ENCODE measurements around the gene ADM. TPM values are rescaled to one million over a fixed set of nuclear protein-coding genes. Genes with fewer than 3 reads are reported as not detected.

The ADM gene
- total and polyA plus RNA-seq, 2 donors (not counting 3 experiments of a cell fraction or from before 2014, with no cell fraction given) = 45.3 to 55.5 TPM

DNA sequence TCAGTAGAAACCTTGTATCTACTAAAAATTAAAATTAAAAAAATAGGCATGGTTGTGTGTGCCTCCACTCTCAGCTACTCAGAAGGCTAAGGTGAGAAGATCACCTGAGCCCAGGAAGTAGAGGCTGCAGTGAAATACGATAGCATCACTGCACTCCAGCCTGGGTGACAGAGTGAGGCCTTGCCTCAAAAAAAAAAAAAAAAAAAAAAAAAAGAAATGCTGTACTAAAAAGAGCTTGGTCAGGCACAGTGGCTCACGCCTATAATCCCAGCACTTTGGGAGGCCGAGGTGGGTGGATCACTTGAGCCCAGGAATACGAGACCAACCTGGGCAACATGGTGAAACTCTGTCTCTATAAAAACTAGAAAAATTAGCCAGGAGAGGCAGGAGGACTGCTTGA, 47.4 kb upstream of the ADM start:
- dilution Hi-C loops (cut with MboI; ENCODE audit: extremely low pct_ligation_motif_present, low sequenced_read_pairs) = no loop called here

More for the DNA sequence above, 47.4 kb upstream of the ADM start:
- FAIRE-seq (no peak), DNase-seq (ENCODE audit: low read depth, low spot score) (no peak)
- H3K4me3 ChIP-seq (replicated peaks in 1 of 3; ENCODE audit: insufficient read depth in 1 of 3, low read depth in 1 of 3, low read length in 3 of 3) = no peak overlapping the region
- no peak overlapping the region for H3K9ac ChIP-seq (replicated peaks; ENCODE audit: extremely low read depth, insufficient read depth, low read length)
- no peak for TF ChIP-seq FOS (IDR thresholded peaks at IDR 0.05; ENCODE audit: borderline replicate concordance, insufficient read depth, low read length)
- TF ChIP-seq POLR2A (IDR thresholded peaks at IDR 0.05; ENCODE audit: low read depth, low read length) = no peak
- TF ChIP-seq, protein P1, sequence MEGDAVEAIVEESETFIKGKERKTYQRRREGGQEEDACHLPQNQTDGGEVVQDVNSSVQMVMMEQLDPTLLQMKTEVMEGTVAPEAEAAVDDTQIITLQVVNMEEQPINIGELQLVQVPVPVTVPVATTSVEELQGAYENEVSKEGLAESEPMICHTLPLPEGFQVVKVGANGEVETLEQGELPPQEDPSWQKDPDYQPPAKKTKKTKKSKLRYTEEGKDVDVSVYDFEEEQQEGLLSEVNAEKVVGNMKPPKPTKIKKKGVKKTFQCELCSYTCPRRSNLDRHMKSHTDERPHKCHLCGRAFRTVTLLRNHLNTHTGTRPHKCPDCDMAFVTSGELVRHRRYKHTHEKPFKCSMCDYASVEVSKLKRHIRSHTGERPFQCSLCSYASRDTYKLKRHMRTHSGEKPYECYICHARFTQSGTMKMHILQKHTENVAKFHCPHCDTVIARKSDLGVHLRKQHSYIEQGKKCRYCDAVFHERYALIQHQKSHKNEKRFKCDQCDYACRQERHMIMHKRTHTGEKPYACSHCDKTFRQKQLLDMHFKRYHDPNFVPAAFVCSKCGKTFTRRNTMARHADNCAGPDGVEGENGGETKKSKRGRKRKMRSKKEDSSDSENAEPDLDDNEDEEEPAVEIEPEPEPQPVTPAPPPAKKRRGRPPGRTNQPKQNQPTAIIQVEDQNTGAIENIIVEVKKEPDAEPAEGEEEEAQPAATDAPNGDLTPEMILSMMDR (IDR thresholded peaks at IDR 0.05; ENCODE audit: extremely low read depth in 1 of 2, insufficient read depth in 1 of 2, low read depth in 1 of 2, low read length in 2 of 2) = no peak
- TF ChIP-seq JUN (IDR thresholded peaks at IDR 0.05; ENCODE audit: borderline replicate concordance, insufficient read depth, insufficient read length, low read depth) = no peak
- no peak for TF ChIP-seq POLR2AphosphoS5 (IDR thresholded peaks at IDR 0.05; ENCODE audit: insufficient read depth, low read depth, low read length)
- no peak for TF ChIP-seq GATA2 (IDR thresholded peaks at IDR 0.05; ENCODE audit: insufficient read depth, insufficient read length, low read depth, low read length)
- TF ChIP-seq, protein P2, sequence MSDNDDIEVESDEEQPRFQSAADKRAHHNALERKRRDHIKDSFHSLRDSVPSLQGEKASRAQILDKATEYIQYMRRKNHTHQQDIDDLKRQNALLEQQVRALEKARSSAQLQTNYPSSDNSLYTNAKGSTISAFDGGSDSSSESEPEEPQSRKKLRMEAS (IDR thresholded peaks at IDR 0.05; ENCODE audit: insufficient read depth, insufficient read length) = no peak
- TF ChIP-seq MYC (IDR thresholded peaks at IDR 0.05; ENCODE audit: low read depth, low read length) = no peak
- TF ChIP-seq EZH2 (IDR thresholded peaks at IDR 0.05; ENCODE audit: borderline replicate concordance, low read depth, low read length, severe bottlenecking) = no peak
- peaks cover 10% of the 10 kb centered on the region for H3K4me1 ChIP-seq (ENCODE audit: control insufficient read depth, extremely low read depth, insufficient read depth, low read length)
- no peaks in the 10 kb centered on the region for H3K36me3 ChIP-seq (ENCODE audit: control insufficient read depth in 2 of 2, extremely low read depth in 1 of 2, insufficient read depth in 2 of 2, low read length in 2 of 2)
- ChIA-PET CTCF (interaction anchor here (0.9 to 1.6 kb wide), 4 partner anchors 9 to 25 kb away, joined by 3 to 5 read pairs (median 3); no protein-coding TSS in a partner anchor), POLR2A (no interaction called here)
- H3K4me2 ChIP-seq (ENCODE audit: insufficient read depth, low read length) = no peak overlapping the region
- H3K9me3 ChIP-seq (replicated peaks; ENCODE audit: control insufficient read depth, insufficient read depth, low read length) = no peaks in the 10 kb centered on the region
- intact Hi-C loops (cut with micrococcal nuclease) = no loop called here
- H4K20me1 ChIP-seq (replicated peaks; ENCODE audit: control insufficient read depth, extremely low read depth, insufficient read depth, low read length) = no peaks in the 10 kb centered on the region
- H2AFZ ChIP-seq (ENCODE audit: low read depth, low read length) = no peak overlapping the region
- H3K27me3 ChIP-seq (ENCODE audit: control insufficient read depth in 2 of 2, insufficient read depth in 2 of 2, low read length in 2 of 2) = no peaks in the 10 kb centered on the region
- BruUV-seq (replicated peaks) = no TSS peak
- H3K79me2 ChIP-seq (ENCODE audit: control insufficient read depth, insufficient read depth, low read length) = peaks cover 35% of the 10 kb centered on the region
- H3K9me1 ChIP-seq (replicated peaks; ENCODE audit: control insufficient read depth, extremely low read depth, insufficient read depth, low read length) = no peaks in the 10 kb centered on the region
- no peak overlapping the region for H3K27ac ChIP-seq (ENCODE audit: insufficient read depth, low read depth, low read length)

Data from endothelial cell of umbilical vein (primary cell).